T-helper 1 cell treated with Interleukin-12 subunit alpha and Interleukin-12 subunit beta and Interleukin-4 antibody, amounts not matched to agents 30 ng/mL and 1 ng/mL, for 36 hours (primary cell): ENCODE results near the gene CSNK1A1L. TPM values are rescaled to one million over a fixed set of nuclear protein-coding genes. Genes with fewer than 3 reads are reported as not detected.

ENCODE experiments used
- intact Hi-C: fragments of 100-400 bp; cut with micrococcal nuclease; formaldehyde crosslinking; loops from one replicate; pipeline ENCODE4 v1.15.1; 2024
- total RNA-seq: library from RNA; stranded (reverse); gene quantifications from 2 replicates; pipeline ENCODE4 v1.2.3, GENCODE V29; 2022

The CSNK1A1L gene
- total RNA-seq, 1 donor from 2014 or later: not detected

DNA sequence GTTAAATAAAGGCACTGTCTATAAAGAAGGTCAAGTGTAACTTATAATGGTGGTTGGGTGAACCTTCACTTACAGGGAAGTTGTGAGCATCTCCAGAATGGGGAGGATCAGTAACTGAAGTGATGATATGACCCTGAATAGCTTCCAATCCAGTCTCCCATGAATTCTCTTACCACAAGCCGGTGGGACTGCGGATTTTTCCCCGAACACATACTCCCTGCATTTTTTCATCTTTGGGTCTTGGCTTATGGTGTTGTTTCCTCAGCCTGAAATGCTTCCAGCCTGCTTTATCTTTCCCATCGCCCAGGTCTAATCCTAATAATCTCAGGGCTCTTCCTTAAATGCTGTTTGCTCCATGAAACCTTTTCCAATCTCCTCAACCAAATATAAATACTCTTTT is 2.0 kb upstream of the CSNK1A1L start:
- intact Hi-C loops: no loop called here

DNA sequence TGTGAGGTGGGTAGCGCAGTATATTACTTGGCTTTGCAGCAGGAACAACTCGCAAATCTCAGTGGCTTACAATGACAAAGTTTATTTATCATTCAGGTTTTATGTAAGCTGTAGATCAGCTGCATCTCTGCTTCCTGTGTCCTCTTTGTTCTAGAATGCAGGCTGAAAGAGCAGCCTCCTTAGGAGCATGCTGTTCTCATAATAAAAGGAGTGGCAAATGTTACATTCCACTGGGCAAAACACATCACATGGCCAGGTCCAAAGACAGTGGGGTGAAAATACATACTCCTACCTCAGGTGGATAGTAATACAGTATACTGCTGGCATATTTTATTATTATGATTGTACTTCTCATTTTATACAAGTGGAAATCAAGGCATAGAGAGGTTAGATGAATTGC is 1.2 kb upstream of the CSNK1A1L start:
- intact Hi-C loops: no loop called here

DNA sequence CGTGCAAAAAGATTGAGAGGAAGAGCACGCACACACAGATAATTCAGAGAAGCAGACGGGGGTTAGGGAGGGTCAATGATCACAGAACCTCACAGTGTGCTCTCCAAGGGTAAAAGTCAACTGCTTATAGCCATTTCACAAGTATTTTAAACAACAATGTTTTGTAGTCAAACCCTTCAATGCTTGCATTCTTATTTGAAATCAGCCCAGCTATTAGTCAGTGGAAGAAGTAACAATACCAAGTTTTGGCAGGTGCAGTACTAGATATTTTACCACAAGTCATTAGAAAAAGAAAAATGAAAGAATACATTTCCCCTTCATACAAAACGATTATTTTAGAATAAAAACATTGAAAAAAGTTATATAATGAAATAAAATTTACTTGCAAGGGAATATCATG is 2.6 kb downstream of the CSNK1A1L start:
- intact Hi-C loops: no loop called here

DNA sequence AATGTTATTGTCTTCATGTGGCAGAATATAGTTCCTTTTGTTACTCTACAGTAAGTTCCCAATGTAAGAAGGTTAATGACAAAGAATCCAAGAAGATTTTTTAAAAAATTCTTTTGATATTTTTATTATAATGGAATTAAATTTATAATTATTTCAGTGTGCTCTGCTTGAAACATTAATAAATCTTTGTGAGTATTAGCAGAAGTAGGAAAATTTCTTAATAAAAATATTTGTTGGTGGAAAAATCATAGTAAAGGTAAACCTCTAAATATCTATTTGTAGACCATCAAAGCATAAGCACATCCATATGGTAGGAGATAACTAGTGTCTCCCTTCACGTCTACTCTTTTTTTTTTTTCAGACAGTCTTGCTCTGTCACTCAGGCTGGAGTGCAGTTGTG is 4.3 kb downstream of the CSNK1A1L start:
- intact Hi-C loops: no loop called here

GRCh38 chr13:37100731-37101130 is 4.7 kb downstream of the CSNK1A1L start:
- intact Hi-C loops: no loop called here

DNA sequence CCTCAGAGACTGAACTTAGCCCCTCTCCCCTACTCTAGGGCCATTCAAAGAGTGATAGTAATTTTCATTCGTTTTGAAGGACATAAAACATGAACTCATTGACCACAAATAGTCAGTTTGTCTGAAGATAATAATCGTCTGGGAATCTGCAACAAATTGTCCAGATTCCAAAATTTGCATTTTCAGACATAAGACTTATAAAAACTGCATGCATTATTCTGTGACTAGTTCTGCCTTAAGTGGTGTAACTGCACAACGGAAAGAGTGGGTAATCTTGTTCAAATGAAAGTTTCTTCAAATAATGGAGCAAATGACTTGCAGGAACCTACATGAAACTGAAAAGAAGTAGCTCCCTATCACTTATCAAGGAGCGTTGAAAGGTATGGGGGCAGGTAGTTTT is 8.4 kb downstream of the CSNK1A1L start:
- intact Hi-C loops: no loop called here

DNA sequence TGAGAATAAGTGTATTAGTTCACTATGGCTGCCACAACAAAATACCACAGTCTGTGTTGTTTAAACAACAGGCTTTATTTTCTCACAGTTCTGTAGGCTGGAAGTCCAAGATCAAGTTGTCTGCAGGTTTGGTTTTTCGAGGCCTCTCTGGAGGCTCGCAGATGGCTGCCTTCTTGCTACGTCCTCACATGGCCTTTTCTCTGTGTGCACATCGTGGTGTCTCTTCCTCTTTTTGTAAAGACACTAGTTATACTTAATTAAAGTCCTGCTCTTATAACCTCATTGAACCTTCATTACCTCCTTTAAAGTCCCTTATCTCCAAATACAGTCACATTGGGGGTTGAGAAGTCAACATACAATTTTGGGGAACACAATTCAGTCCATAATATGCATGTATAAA is 10.6 kb downstream of the CSNK1A1L start:
- intact Hi-C loops: no loop called here

GRCh38 chr13:37094099-37094498 is 11.4 kb downstream of the CSNK1A1L start:
- intact Hi-C loops: no loop called here

DNA sequence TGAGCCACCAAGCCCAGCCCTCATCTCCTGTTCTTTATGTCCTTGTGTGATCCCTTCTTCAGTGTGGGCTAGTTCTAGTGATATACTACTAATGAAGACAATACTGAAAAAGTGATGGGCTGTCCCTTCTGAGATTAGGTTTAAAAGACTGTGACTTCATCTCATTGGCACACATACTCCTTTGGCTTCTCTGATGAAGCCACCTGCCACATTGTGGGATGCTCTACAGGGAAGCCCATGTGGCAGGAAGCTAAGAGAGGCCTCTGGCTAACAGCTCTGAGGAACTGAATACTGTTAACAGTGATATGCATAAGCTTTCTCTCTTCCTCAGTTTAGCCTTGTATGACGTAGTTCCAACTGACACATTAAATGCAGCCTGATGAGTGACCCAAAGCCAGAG is 13.6 kb downstream of the CSNK1A1L start:
- intact Hi-C loops: no loop called here

- intact Hi-C loops: no loop called here
Observed at GRCh38 chr13:37090912-37091311, 14.6 kb downstream of the CSNK1A1L start.

- intact Hi-C loops: no loop called here
Observed at GRCh38 chr13:37089495-37089894, 16.0 kb downstream of the CSNK1A1L start.

DNA sequence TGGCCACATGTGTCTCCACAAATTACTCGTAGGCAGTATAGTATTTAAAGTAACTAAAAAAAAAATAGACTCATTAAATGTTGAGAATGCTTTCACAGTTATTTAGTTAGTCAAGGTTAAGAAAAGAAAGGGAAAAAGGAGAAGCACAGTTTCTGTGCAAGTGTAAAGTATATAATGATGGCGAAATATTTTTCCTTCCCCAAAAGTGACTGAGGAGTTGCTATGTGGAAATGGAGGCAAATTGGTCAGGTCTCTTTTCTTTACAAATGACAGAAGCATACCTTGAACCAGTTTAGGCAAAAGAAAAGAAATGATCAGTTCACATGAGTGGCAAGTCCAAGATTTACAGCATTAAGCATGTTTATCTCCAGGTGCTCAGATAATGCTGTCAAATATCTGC is 18.0 kb downstream of the CSNK1A1L start:
- intact Hi-C loops: no loop called here

- intact Hi-C loops: no loop called here
Observed at GRCh38 chr13:37085606-37086005, 19.9 kb downstream of the CSNK1A1L start.

DNA sequence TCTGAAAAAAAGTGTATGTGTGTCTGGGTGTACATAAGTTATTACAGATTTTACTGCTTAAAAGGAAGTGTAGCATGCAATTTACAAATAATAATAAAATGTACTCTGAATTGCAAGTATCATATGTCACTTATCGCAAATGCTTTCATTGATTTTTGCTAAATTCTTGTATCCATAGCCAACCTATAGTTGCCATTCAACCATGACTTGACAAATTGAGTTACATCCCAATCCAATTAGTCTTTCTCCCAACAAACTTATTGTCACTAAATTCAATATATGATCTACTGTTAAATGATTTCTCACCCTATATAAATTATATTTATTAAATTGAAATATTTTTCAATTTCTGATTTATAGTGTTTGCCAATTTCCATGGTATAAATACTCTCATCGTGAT is 28.6 kb downstream of the CSNK1A1L start:
- intact Hi-C loops: loop anchor here (10.0 kb wide), 1 partner anchor 1838 kb away; no protein-coding TSS in a partner anchor

GRCh38 chr13:37075164-37075563 is 30.3 kb downstream of the CSNK1A1L start:
- intact Hi-C loops: loop anchor here (2.0 to 10.0 kb wide), 2 partner anchors 1508 to 1840 kb away; no protein-coding TSS in a partner anchor

- intact Hi-C loops: loop anchor here (2.0 to 10.0 kb wide), 2 partner anchors 1508 to 1840 kb away; no protein-coding TSS in a partner anchor
Observed at GRCh38 chr13:37074703-37075102, 30.8 kb downstream of the CSNK1A1L start.

DNA sequence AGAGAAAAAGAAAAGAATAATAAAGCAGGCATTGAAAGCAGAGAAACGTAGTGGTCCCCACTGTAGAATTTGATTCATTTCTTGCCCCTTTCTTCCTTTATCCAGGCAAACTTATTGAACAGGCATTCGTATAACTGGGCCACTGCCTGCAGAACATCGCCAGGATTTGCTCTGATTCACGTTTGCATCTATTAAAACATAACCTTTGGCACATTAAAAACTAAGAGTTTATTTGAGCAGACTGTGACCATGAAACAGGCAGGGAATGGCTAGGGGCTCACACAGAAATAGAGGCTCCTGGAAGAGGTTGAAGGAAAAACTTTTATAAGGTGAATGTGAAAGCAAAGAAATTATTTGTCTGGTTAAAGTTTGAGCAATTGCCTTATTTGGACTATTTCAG is 33.4 kb downstream of the CSNK1A1L start:
- intact Hi-C loops: loop anchor here (10.0 kb wide), 1 partner anchor 1843 kb away; no protein-coding TSS in a partner anchor

DNA sequence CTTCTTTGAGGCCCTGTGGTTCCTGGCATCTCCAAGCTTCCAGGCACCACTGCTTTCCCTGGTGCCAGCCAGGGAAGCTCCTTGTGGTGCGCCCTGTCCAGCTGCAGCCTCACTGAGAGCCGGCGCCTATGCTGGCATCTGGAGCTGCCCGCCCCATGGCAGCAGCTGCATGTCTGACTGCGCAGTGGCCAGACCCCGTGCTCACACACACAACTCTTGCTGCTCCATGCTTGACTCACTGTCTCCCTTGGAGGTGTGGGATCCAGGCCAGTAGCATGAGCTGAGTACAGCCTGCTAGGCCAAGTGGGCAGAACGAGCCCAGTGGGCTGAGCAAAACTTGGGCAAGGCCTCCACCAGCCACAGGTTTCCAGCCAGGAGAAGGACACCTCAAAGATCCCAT is 34.5 kb downstream of the CSNK1A1L start:
- intact Hi-C loops: loop anchor here (10.0 kb wide), 1 partner anchor 1844 kb away; no protein-coding TSS in a partner anchor

GRCh38 chr13:37070145-37070695 is 35.2 kb downstream of the CSNK1A1L start:
- intact Hi-C loops: loop anchor here (10.0 kb wide), 1 partner anchor 1845 kb away; no protein-coding TSS in a partner anchor

DNA sequence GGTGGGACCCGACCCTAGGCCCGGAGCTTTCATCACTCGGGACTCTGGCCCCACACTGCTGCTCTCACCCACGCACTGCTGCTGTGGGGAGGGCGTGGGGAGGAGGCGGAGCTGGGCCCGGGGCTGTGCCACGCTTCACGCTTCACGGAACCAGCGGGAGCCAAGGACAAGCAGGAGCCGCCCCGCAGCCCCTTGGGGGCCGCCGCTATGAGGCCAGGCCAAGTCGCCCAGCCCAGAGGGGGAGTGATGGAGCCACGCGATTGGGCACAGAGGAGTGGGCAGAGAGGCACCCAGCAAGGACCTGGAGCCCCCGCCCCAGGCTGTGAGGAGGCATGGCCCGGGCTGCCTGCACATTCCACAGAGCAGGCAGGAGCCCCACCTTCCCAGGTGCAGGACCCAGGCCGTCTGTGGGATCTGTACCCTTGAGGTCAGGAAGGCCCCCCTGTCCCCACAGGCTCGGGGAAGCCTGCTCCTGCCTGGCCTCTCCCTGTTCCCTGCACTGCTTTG is 35.8 kb downstream of the CSNK1A1L start:
- intact Hi-C loops: loop anchor here (1.0 to 10.0 kb wide), 4 partner anchors 211 to 1845 kb away; no protein-coding TSS in a partner anchor

GRCh38 chr13:37068962-37069361 is 36.5 kb downstream of the CSNK1A1L start:
- intact Hi-C loops: loop anchor here (1.0 to 5.0 kb wide), 3 partner anchors 211 to 787 kb away; no protein-coding TSS in a partner anchor

- intact Hi-C loops: loop anchor here (5.0 kb wide), 1 partner anchor 786 kb away; no protein-coding TSS in a partner anchor
Observed at GRCh38 chr13:37067874-37068273, 37.6 kb downstream of the CSNK1A1L start.
